Mesodermal cell (in vitro differentiated cells): Measurements from ENCODE around the gene KEAP1. TPM values are rescaled to one million over a fixed set of nuclear protein-coding genes. Genes with fewer than 3 reads are reported as not detected.
"Not testable (repeated sequence)": the region's sequence is repeated elsewhere in the genome, so short reads cannot be mapped to it uniquely, and the experiment has no call there.

Experiments used
- H3K27ac ChIP-seq: 2 replicates; pipeline ENCODE4 v1.7.0; 2013; ENCODE audit warnings: mild to moderate bottlenecking, low read depth, low read length, moderate library complexity; ENCODE audit not compliant: severe bottlenecking
- H3K36me3 ChIP-seq: 2 replicates; pipeline ENCODE4 v1.7.1; 2013; ENCODE audit warnings: mild to moderate bottlenecking, low read length, moderate library complexity; ENCODE audit not compliant: control insufficient read depth, insufficient read depth
- H3K4me1 ChIP-seq: one replicate; pipeline ENCODE4 v1.7.1; 2013; ENCODE audit warnings: mild to moderate bottlenecking, low read length; ENCODE audit not compliant: insufficient read depth, control insufficient read depth, poor library complexity, severe bottlenecking
- H3K4me3 ChIP-seq: 2 replicates; pipeline ENCODE4 v1.7.0; 2013; ENCODE audit warnings: low read length, control low read depth, mild to moderate bottlenecking; ENCODE audit not compliant: insufficient read depth, poor library complexity, severe bottlenecking; ENCODE audit errors: extremely low read depth
- H3K9me3 ChIP-seq: 2 replicates; pipeline ENCODE4 v1.7.1; 2013; ENCODE audit warnings: mild to moderate bottlenecking, low read length, moderate library complexity; ENCODE audit not compliant: control insufficient read depth
- WGBS, 2 experiments: methylation state at CpG; one replicate each; pipeline ENCODE4 v1.1.5; 2013; ENCODE audit warnings: missing lambda C conversion rate in 2 of 2; ENCODE audit not compliant: insufficient coverage in 2 of 2; 5-methylcytosine and 5-hydroxymethylcytosine counted together
- polyA plus RNA-seq, 2 experiments: library from polyadenylated mRNA; stranded (reverse); fragments of 50-300 nt; gene quantifications; one replicate each; pipeline ENCODE4 v1.2.3, GENCODE V29; 2013

The KEAP1 gene
- polyA plus RNA-seq (2013, experiment 1 of 2) = 36.5 TPM
- 36.6 TPM for polyA plus RNA-seq (2013, experiment 2 of 2)

- 7 to 12% methylated on average over 51 to 55 of the region's 73 CpGs for WGBS, 2 experiments
- Histone ChIP-seq H3K4me3 (peak within 1 kb of the TSS; percentile 67), H3K27ac (peak within 1 kb of the TSS; percentile 91)
Measured at GRCh38 chr19:10503002-10503789, at the start of gene KEAP1. KEAP1 (minus strand) TSS chr19:10503356; CDS start chr19:10500033, 3,323 bp downstream.

GRCh38 chr19:10552510-10553053 lies 49.4 kb upstream of the KEAP1 start:
- no peaks in the 10 kb centered on the region for H3K9me3 ChIP-seq
- H3K4me1 ChIP-seq = no peaks in the 10 kb centered on the region
- H3K4me3 ChIP-seq = no peak overlapping the region
- peaks cover 88% of the 10 kb centered on the region for H3K36me3 ChIP-seq
- peak overlapping the region; percentile 0 for H3K27ac ChIP-seq
- 90 to 93% methylated on average over 3 to 4 of the region's 12 CpGs for WGBS, 2 experiments

More at GRCh38 chr19:10503002-10503789, at the start of gene KEAP1:
- no peaks in the 10 kb centered on the region for H3K9me3 ChIP-seq
- H3K36me3 ChIP-seq = peaks cover 24% of the 10 kb centered on the region
- H3K4me1 ChIP-seq = no peaks in the 10 kb centered on the region

- no peak overlapping the region for H3K27ac ChIP-seq
- peaks cover 89% of the 10 kb centered on the region for H3K36me3 ChIP-seq
- H3K4me1 ChIP-seq = no peaks in the 10 kb centered on the region
- H3K9me3 ChIP-seq = no peaks in the 10 kb centered on the region
- H3K4me3 ChIP-seq = no peak overlapping the region
- WGBS, 2 experiments = 97 to 100% methylated on average over 3 to 8 of the region's 12 CpGs
Measured at GRCh38 chr19:10551698-10552301, 48.6 kb upstream of the KEAP1 start.

GRCh38 chr19:10551006-10551405 lies 47.9 kb upstream of the KEAP1 start:
- not testable (repeated sequence) for H3K4me3 ChIP-seq, H3K27ac ChIP-seq, H3K4me1 ChIP-seq, H3K9me3 ChIP-seq
- H3K36me3 ChIP-seq = peaks cover 83% of the 10 kb centered on the region
- WGBS, 2 experiments = 96 to 97% methylated on average over 4 to 7 of the region's 9 CpGs

- Histone ChIP-seq H3K27ac (no peak overlapping the region), H3K4me1 (no peaks in the 10 kb centered on the region), H3K36me3 (peaks cover 79% of the 10 kb centered on the region), H3K4me3 (no peak overlapping the region), H3K9me3 (no peaks in the 10 kb centered on the region)
- 92 to 97% methylated on average over 4 to 5 of the region's 6 CpGs for WGBS, 2 experiments
Measured at GRCh38 chr19:10550336-10550735, 47.2 kb upstream of the KEAP1 start.

GRCh38 chr19:10549733-10550132 lies 46.6 kb upstream of the KEAP1 start:
- Histone ChIP-seq H3K4me3 (no peak overlapping the region), H3K27ac (no peak overlapping the region), H3K36me3 (peaks cover 73% of the 10 kb centered on the region), H3K4me1 (no peaks in the 10 kb centered on the region), H3K9me3 (no peaks in the 10 kb centered on the region)
- WGBS, 2 experiments = 93 to 95% methylated on average over 6 of the region's 7 CpGs

GRCh38 chr19:10548746-10549276 lies 45.7 kb upstream of the KEAP1 start:
- WGBS, 2 experiments = 89 to 93% methylated on average over 14 to 17 of the region's 18 CpGs
- Histone ChIP-seq H3K9me3 (no peaks in the 10 kb centered on the region), H3K4me1 (no peaks in the 10 kb centered on the region), H3K27ac (no peak overlapping the region), H3K36me3 (peaks cover 64% of the 10 kb centered on the region), H3K4me3 (no peak overlapping the region)

GRCh38 chr19:10546817-10547216 lies 43.7 kb upstream of the KEAP1 start:
- Histone ChIP-seq H3K4me1 (no peaks in the 10 kb centered on the region), H3K36me3 (peaks cover 44% of the 10 kb centered on the region), H3K9me3 (no peaks in the 10 kb centered on the region), H3K4me3 (no peak overlapping the region), H3K27ac (no peak overlapping the region)
- 95 to 99% methylated on average over 15 to 17 of the region's 17 CpGs for WGBS, 2 experiments

- peak overlapping the region; percentile 80 for H3K4me3 ChIP-seq
- no peaks in the 10 kb centered on the region for H3K4me1 ChIP-seq
- H3K27ac ChIP-seq = no peak overlapping the region
- WGBS, 2 experiments = 89 to 95% methylated on average over 9 to 23 of the region's 23 CpGs
- H3K9me3 ChIP-seq = no peaks in the 10 kb centered on the region
- peaks cover 29% of the 10 kb centered on the region for H3K36me3 ChIP-seq
Measured at GRCh38 chr19:10544753-10545251, 41.6 kb upstream of the KEAP1 start.

- 31 to 34% methylated on average over 18 to 20 of the region's 22 CpGs for WGBS, 2 experiments
- no peak overlapping the region for H3K27ac ChIP-seq
- H3K9me3 ChIP-seq = no peaks in the 10 kb centered on the region
- peak overlapping the region; percentile 80 for H3K4me3 ChIP-seq
- H3K4me1 ChIP-seq = no peaks in the 10 kb centered on the region
- H3K36me3 ChIP-seq = peaks cover 24% of the 10 kb centered on the region
Measured at GRCh38 chr19:10544242-10544752, 41.1 kb upstream of the KEAP1 start.
